ENCODE results near the gene HARBI1.

HARBI1 gene

GRCh38 chr11:46617134-46617971, at the start of gene HARBI1, which contains the start of gene ATG13:
Gene HARBI1, minus strand, starts transcription at chr11:46617227. Its CDS starts 990 bp downstream, at chr11:46616237.
Gene ATG13, plus strand, starts transcription at chr11:46617553. Its CDS starts 26,739 bp downstream, at chr11:46644292.
- peak within 1 kb of the TSS; percentile 84 for H3K4me3 ChIP-seq (ENCODE audit: low read depth, low read length)
- peak; percentile 72 for DNase-seq (ENCODE audit: low read depth)

GRCh38 chr11:46666516-46666915, 49.5 kb upstream of the HARBI1 start:
- H3K4me3 ChIP-seq (ENCODE audit: low read depth, low read length), result no peak overlapping the region
- DNase-seq (ENCODE audit: low read depth), result no peak

- DNase-seq (ENCODE audit: low read depth), result no peak
Measured at GRCh38 chr11:46665356-46665755, 48.3 kb upstream of the HARBI1 start.

GRCh38 chr11:46664612-46665011, 47.6 kb upstream of the HARBI1 start:
- no peak overlapping the region for H3K4me3 ChIP-seq (ENCODE audit: low read depth, low read length)
- DNase-seq (ENCODE audit: low read depth), result no peak

More at GRCh38 chr11:46665356-46665755, 48.3 kb upstream of the HARBI1 start:
- H3K4me3 ChIP-seq (ENCODE audit: low read depth, low read length), result no peak overlapping the region

GRCh38 chr11:46663277-46663940, 46.4 kb upstream of the HARBI1 start:
- DNase-seq (ENCODE audit: low read depth), result no peak
- no peak overlapping the region for H3K4me3 ChIP-seq (ENCODE audit: low read depth, low read length)

- no peak for DNase-seq (ENCODE audit: low read depth)
- no peak overlapping the region for H3K4me3 ChIP-seq (ENCODE audit: low read depth, low read length)
Measured at GRCh38 chr11:46662366-46662765, 45.3 kb upstream of the HARBI1 start.

- no peak for DNase-seq (ENCODE audit: low read depth)
- no peak overlapping the region for H3K4me3 ChIP-seq (ENCODE audit: low read depth, low read length)
Measured at GRCh38 chr11:46661836-46662235, 44.8 kb upstream of the HARBI1 start.

GRCh38 chr11:46659908-46660307, 42.9 kb upstream of the HARBI1 start:
- no peak overlapping the region for H3K4me3 ChIP-seq (ENCODE audit: low read depth, low read length)
- peak; percentile 84 for DNase-seq (ENCODE audit: low read depth)

GRCh38 chr11:46658259-46658658, 41.2 kb upstream of the HARBI1 start:
- no peak overlapping the region for H3K4me3 ChIP-seq (ENCODE audit: low read depth, low read length)

GRCh38 chr11:46657186-46657585, 40.2 kb upstream of the HARBI1 start:
- no peak overlapping the region for H3K4me3 ChIP-seq (ENCODE audit: low read depth, low read length)
- DNase-seq (ENCODE audit: low read depth), result no peak

More at GRCh38 chr11:46658259-46658658, 41.2 kb upstream of the HARBI1 start:
- peak; percentile 56 for DNase-seq (ENCODE audit: low read depth)

- DNase-seq (ENCODE audit: low read depth), result no peak
Measured at GRCh38 chr11:46655631-46656030, 38.6 kb upstream of the HARBI1 start.

GRCh38 chr11:46649180-46649738, 32.2 kb upstream of the HARBI1 start:
- DNase-seq (ENCODE audit: low read depth), result peak; percentile 98
- H3K4me3 ChIP-seq (ENCODE audit: low read depth, low read length), result no peak overlapping the region

More at GRCh38 chr11:46655631-46656030, 38.6 kb upstream of the HARBI1 start:
- H3K4me3 ChIP-seq (ENCODE audit: low read depth, low read length), result no peak overlapping the region

- no peak for DNase-seq (ENCODE audit: low read depth)
- H3K4me3 ChIP-seq (ENCODE audit: low read depth, low read length), result no peak overlapping the region
Measured at GRCh38 chr11:46643986-46644385, 27.0 kb upstream of the HARBI1 start.

- no peak overlapping the region for H3K4me3 ChIP-seq (ENCODE audit: low read depth, low read length)
- DNase-seq (ENCODE audit: low read depth), result no peak
Measured at GRCh38 chr11:46643531-46643930, 26.5 kb upstream of the HARBI1 start.

- no peak for DNase-seq (ENCODE audit: low read depth)
- H3K4me3 ChIP-seq (ENCODE audit: low read depth, low read length), result no peak overlapping the region
Measured at GRCh38 chr11:46642627-46643335, 25.8 kb upstream of the HARBI1 start.

GRCh38 chr11:46641639-46642038, 24.6 kb upstream of the HARBI1 start:
- DNase-seq (ENCODE audit: low read depth), result no peak

GRCh38 chr11:46640036-46640788, 23.2 kb upstream of the HARBI1 start:
- no peak for DNase-seq (ENCODE audit: low read depth)
- no peak overlapping the region for H3K4me3 ChIP-seq (ENCODE audit: low read depth, low read length)

More at GRCh38 chr11:46641639-46642038, 24.6 kb upstream of the HARBI1 start:
- no peak overlapping the region for H3K4me3 ChIP-seq (ENCODE audit: low read depth, low read length)

GRCh38 chr11:46639197-46639839, 22.3 kb upstream of the HARBI1 start:
- no peak for DNase-seq (ENCODE audit: low read depth)

More at GRCh38 chr11:46639197-46639839, 22.3 kb upstream of the HARBI1 start:
- H3K4me3 ChIP-seq (ENCODE audit: low read depth, low read length), result no peak overlapping the region

Measured in skeletal muscle cell (primary cell).